Stimulated activated CD4-positive, alpha-beta T cell treated with anti-CD3 and anti-CD28 coated beads, Interleukin-4, amount 100 ng/mL, for 1 hour (primary cell): ENCODE results near the gene PRRG2.

Source experiments
- DNase-seq: peaks from one replicate; pipeline ENCODE4 v3.0.0-alpha.2; 2020

PRRG2 gene

DNA sequence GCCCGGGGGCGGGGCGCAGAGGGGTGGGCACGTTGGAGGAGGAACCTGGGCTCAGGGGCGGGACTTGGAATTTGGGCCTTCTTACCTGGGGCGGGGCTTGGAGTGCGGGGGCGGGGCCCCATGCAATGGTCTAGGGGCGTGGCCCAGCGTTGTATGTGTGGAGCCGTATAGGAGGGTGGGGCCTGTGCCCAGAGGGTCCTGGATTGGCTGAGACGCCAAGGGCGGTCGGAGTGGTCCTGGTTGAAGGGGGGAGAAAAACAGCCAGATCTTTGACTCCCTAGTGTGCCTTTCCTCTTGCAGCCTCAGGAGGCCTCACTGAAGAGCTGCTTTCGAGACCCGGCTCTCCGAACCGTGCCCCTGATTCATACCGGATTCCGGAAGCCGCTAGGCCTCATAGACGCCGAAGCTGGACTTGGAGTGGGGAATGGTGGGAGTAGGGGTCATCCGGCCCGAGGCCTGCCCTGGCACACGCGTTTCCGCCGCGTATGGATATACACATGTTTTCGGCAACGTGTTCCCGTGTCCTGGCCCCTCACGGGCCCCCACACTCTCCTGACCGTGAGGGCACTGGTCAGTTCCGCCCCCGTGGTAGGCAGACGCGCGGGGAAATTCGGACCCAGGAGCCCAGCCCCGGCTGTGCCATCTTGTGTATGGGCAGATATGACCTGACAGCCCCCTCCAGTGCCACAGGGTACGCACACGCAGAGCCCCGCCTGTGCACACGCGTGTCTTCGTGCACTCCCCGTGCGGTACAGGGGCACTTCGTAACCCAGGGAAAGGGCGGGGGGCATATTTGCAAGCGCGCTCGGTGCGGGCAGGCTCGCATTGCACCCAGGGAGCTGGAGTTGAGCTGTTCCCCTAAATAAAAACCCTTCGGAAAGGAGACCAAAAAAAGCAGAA lies 9.2 kb downstream of the PRRG2 start:
- peak; percentile 88 for DNase-seq

DNA sequence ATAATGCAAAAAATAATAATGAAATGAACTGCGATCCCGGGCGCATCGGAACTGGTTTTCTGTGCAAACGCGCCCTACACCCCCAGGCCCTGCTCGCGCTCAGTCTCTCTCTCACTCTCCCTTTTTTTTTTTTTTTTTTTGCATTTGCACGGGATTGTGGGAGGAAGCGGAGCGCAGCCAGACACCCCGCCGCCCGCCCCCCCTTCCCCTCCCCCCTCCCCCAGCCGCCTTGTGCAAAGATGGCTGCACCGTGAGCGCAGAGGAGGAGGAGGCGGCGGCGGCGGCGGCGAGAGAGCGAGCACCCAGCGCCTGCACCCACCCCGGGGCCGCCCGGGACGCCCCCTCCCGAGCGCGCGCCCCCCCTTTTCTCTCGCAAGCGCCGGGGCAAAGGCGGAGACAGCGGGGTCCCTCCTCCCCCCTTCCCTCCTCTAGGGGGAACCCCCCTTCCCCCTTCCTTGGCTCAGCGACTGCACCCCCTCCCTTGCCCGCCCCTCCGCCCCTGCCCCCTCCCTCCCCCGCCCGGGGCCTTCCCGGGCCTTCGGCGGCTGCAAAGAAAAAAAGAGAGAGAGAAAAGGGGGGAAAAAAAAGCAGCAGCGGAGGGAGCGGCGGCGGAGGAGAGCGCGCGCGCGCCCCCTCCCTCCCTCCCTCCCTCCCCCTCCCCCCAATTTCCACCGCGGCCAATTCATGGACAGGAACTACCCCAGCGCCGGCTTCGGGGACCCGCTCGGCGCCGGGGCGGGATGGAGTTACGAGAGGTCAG lies 10.0 kb downstream of the PRRG2 start, which contains the start of gene PRR12:
Gene PRR12, plus strand, starts transcription at position 212 of the 760 bp plus-strand sequence. Its CDS starts 473 bp downstream, at position 685.
- DNase-seq = peak; percentile 73

DNA sequence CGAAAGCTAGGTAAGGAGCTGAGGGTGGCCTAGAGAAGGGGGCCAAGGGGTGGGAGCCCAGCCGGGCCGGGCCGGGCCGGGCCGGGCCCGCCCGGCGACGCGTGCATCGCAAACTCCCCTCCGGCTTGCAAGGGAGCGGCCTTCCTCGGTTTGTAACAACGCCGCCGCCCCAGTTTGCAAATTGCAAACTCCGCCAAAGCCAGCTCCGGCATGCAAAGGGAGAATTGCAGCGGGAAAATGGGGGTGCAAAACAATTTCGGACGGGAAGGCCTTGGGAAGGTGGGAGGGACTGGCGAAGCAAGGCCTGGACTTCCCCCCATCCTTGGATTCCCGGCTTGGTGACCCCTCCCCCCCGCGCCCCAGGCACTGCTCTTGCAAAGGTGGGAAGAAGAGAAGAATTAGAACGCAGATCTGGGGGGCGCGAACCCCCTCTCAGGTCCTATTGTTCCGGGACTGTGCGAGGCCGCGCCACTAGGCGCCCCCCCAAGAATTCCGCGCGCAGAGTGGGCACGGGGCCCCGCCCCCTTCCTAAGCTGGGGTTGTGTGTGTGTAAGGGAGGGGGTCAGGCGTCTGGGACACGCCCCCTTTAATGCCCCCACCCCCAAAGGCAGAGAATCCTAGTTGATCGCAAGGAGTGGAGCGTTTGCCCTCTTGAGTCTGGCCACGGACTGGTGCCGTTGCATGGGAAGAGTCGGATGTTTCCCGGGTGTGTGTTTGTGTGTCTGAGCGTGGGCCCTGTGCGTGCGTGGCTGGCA lies 10.8 kb downstream of the PRRG2 start:
- peak; percentile 48 for DNase-seq

GRCh38 chr19:49592486-49593232 lies 11.5 kb downstream of the PRRG2 start:
- DNase-seq = no peak

DNA sequence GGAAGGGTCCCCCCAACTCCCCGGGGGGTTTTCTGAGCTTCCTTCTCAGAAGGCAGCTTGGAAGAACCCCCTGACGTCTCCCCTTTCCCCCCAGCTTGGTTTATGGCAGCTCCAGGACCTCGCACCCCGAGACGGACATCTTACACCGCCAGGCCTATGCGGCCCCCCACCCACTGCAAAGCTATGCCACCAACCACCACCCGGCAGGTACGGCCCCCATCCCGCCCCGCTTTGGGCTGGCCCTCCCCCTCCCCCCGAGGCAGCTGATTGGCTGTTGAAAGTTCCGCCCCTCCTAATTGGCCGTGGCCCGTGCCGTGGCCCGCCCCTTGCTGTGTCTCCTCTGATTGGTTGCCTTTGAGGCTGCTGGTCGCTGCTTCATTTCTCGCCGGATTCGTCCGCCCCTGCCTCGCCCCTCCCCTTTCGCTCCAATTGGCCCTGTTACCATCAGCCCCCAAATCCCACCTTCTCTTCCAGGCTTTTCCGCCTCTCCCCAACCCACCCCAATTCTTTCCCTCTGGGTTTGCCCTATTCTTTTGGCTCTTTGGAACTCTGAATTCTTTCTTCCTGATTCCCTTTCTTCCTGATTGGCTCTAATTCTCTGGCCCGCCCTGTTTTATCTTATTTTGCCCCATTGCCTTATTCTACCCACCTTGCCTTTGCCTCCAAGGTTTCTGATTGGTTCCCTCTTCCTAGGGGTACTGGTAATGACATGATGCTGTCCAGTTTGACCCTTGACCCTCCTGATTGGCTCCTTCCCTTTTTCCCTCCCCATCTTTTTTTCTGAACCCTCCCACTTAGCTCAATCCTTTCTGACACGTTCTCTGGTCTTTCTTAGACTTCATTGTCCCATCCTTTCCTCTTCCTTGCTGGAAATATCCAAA lies 12.4 kb downstream of the PRRG2 start:
- peak; percentile 93 for DNase-seq

GRCh38 chr19:49594157-49594992 lies 13.3 kb downstream of the PRRG2 start:
- no peak for DNase-seq

- no peak for DNase-seq
These were observed 14.1 kb downstream of the PRRG2 start for GRCh38 chr19:49594993-49595818.

GRCh38 chr19:49595819-49596404 lies 14.8 kb downstream of the PRRG2 start:
- no peak for DNase-seq

GRCh38 chr19:49596407-49596806 lies 15.3 kb downstream of the PRRG2 start:
- no peak for DNase-seq

DNA sequence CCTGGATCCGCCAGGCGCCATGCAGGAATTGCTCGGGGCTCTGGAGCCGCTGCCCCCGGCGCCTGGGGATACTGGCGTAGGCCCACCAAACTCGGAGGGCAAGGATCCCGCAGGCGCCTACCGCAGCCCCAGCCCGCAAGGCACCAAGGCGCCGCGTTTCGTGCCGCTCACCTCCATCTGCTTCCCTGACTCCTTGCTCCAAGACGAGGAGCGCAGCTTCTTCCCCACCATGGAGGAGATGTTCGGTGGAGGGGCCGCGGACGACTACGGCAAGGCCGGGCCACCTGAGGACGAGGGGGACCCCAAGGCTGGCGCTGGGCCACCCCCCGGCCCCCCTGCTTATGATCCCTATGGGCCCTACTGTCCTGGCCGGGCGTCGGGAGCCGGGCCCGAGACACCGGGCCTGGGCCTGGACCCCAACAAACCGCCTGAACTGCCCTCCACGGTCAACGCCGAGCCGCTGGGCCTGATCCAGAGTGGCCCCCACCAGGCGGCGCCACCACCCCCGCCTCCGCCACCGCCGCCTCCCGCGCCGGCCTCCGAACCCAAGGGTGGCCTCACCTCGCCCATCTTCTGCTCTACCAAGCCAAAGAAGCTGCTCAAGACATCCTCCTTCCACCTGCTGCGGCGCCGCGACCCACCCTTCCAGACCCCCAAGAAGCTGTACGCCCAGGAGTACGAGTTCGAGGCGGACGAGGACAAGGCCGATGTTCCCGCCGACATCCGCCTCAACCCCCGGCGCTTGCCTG lies 16.0 kb downstream of the PRRG2 start:
- DNase-seq = no peak

GRCh38 chr19:49597703-49597974 lies 16.5 kb downstream of the PRRG2 start:
- no peak for DNase-seq

GRCh38 chr19:49599378-49600295 lies 18.5 kb downstream of the PRRG2 start:
- no peak for DNase-seq

- no peak for DNase-seq
These were observed 20.4 kb downstream of the PRRG2 start for GRCh38 chr19:49601482-49602038.

DNA sequence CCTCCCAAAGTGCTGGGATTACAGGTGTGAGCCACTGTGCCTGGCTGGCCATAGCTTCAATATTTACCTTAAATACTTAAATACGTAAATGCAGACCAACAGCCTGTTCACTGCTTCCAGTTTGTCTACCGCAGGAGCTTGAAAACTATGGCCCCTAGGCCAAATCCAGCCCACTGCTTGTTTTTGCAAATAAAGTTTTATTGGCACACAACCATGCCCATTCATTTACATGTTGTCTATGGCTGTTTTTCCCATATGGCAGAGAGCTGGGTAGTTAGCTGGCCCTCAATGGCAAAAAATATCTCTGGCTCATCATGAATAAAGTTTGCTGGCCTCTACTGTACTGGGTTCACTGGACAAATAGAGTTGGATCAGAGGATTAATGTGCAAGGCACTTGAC lies 21.7 kb downstream of the PRRG2 start:
- no peak for DNase-seq

DNA sequence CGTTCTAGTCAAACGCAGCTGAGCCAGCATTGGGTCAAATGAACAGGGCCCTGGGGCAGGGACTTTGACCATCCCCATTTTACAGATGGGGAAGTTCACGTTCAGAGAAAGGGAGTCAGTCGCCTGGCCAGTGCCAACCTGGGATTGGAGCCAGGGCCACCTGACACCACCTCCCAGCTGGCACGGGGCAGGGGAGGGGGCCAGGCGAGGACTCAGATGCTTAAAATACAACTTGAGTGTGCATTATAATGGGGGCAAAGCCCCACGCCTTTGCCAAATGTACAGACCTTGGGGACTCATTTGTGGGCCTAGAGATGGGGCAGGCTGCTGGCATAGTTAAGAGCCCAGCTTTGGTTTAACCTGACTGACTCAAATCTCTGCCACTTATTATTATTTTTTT lies 24.5 kb downstream of the PRRG2 start:
- no peak for DNase-seq

- DNase-seq = no peak
These were observed 28.5 kb downstream of the PRRG2 start for GRCh38 chr19:49609499-49610092.

- no peak for DNase-seq
These were observed 32.3 kb downstream of the PRRG2 start for GRCh38 chr19:49613374-49613773.
